Left lung (tissue), 10 donors: ENCODE results near the gene POLR2E. TPM values are rescaled to one million over a fixed set of nuclear protein-coding genes. Genes with fewer than 3 reads are reported as not detected.

Source experiments
- ATAC-seq: fragments of 200-7000 bp; cut with Tn5 transposase; one replicate; pipeline ENCODE4 v1.9.1; 2020; ENCODE audit warnings: moderate library complexity
- DNase-seq, 4 donors: peaks; one replicate each; pipeline ENCODE4 v3.0.0-alpha.2; 2013 to 2020
- H3K27ac ChIP-seq, 2 donors: fragments of 200-600 bp; sonication (generic) in 1 of 2; one replicate each; pipeline versions ENCODE4 v1.5.0 to v1.8.0; 2020 to 2021
- H3K27me3 ChIP-seq, 2 donors: fragments of 200-600 bp; sonication (generic) in 1 of 2; one replicate each; pipeline versions ENCODE4 v1.5.0 to v1.8.0; 2020 to 2021
- H3K36me3 ChIP-seq, 2 donors: fragments of 200-600 bp; sonication (generic) in 1 of 2; one replicate each; pipeline versions ENCODE4 v1.5.0 to v1.8.0; 2020 to 2021
- H3K4me1 ChIP-seq, 2 donors: fragments of 200-600 bp; one replicate each; pipeline ENCODE4 v1.8.0; 2021
- H3K4me3 ChIP-seq, 2 donors: fragments of 200-600 bp; sonication (generic) in 1 of 2; one replicate each; pipeline versions ENCODE4 v1.5.0 to v1.8.0; 2020 to 2021; ENCODE audit warnings: mild to moderate bottlenecking in 1 of 2
- H3K9me3 ChIP-seq, 2 donors: fragments of 200-600 bp; sonication (generic) in 1 of 2; one replicate each; pipeline versions ENCODE4 v1.5.0 to v1.8.0; 2020 to 2021
- CTCF ChIP-seq, 2 donors: fragments of 200-600 bp; sonication (generic) in 1 of 2; IDR thresholded peaks; one replicate each; pipeline versions ENCODE4 v1.5.0 to v1.8.0; 2021; ENCODE audit warnings: antibody characterized with exemption in 2 of 2
- intact Hi-C, 2 donors: fragments of 100-400 bp; cut with DNase I; formaldehyde crosslinking; loops; one replicate each; pipeline versions ENCODE4 v1.11.2 to v1.14.2; 2022
- polyA plus RNA-seq, 6 donors: library from polyadenylated mRNA; unstranded; fragments of 120-200 nt; gene quantifications; one replicate each; pipeline ENCODE4 v1.2.1, GENCODE V29; 2013; ENCODE audit not compliant: insufficient read length in 6 of 6
- total RNA-seq, 2 donors: library from RNA; stranded (reverse); fragmentation: NEBNext Ultra II Directional; extraction: Animal tissue kit (Norgen Biotek cat#: 25700); gene quantifications; one replicate each; pipeline ENCODE4 v1.2.1, GENCODE V29; 2021
- donor health status: DM: no; HTN: yes; CAD: no.
- donor health status: DM: no; HTN: no; CAD: no.

POLR2E gene
- total and polyA plus RNA-seq, 8 donors = 120 to 160 (median 139) TPM

- ATAC-seq (peak; percentile 19), DNase-seq (no peak)
- H3K4me1 ChIP-seq = peaks cover 12 to 68% of the 10 kb centered on the region in 2 donors
- peak overlapping the region; percentile 59 to 82 for H3K27ac ChIP-seq
- intact Hi-C loops = no loop called here
- TF ChIP-seq CTCF (IDR thresholded peaks at IDR 0.05) = no peak
- H3K27me3 ChIP-seq = peaks cover under 1 to 5% of the 10 kb centered on the region in 2 donors
- H3K4me3 ChIP-seq = no peak overlapping the region
- peaks cover 0 to 60% of the 10 kb centered on the region in 2 donors for H3K36me3 ChIP-seq
- H3K9me3 ChIP-seq = no peaks in the 10 kb centered on the region
These were observed 19.2 kb downstream of the POLR2E start for GRCh38 chr19:1076046-1076386.

GRCh38 chr19:1074544-1075283 is 20.5 kb downstream of the POLR2E start:
- Histone ChIP-seq H3K36me3 (peaks cover 0 to 54% of the 10 kb centered on the region in 2 donors), H3K9me3 (no peaks in the 10 kb centered on the region), H3K4me1 (peaks cover 12 to 79% of the 10 kb centered on the region in 2 donors), H3K27ac (peak overlapping the region; percentile 59 to 82), H3K27me3 (peaks cover 6 to 18% of the 10 kb centered on the region in 2 donors), H3K4me3 (peak overlapping the region in 1 of 2 donors; percentile 30)
- ATAC-seq (peak; percentile 75), DNase-seq (peak in 3 of 4 donors; percentile 58 to 97 (median 93))
- intact Hi-C loops = no loop called here
- TF ChIP-seq CTCF (IDR thresholded peaks at IDR 0.05) = no peak

GRCh38 chr19:1073956-1074517 is 21.1 kb downstream of the POLR2E start:
- H3K9me3 ChIP-seq = no peaks in the 10 kb centered on the region
- no peak for ATAC-seq
- H3K4me3 ChIP-seq = peak overlapping the region in 1 of 2 donors; percentile 30
- intact Hi-C loops = no loop called here
- peak overlapping the region; percentile 56 to 82 for H3K27ac ChIP-seq
- H3K36me3 ChIP-seq = peaks cover 0 to 47% of the 10 kb centered on the region in 2 donors
- TF ChIP-seq CTCF (IDR thresholded peaks at IDR 0.05) = no peak
- peak in 1 of 4 donors; percentile 31 for DNase-seq
- peaks cover 6 to 25% of the 10 kb centered on the region in 2 donors for H3K27me3 ChIP-seq
- H3K4me1 ChIP-seq = peaks cover 12 to 86% of the 10 kb centered on the region in 2 donors

- TF ChIP-seq CTCF (IDR thresholded peaks at IDR 0.05) = no peak
- DNase-seq (no peak), ATAC-seq (no peak)
- intact Hi-C loops = no loop called here
- no peaks in the 10 kb centered on the region for H3K9me3 ChIP-seq
- H3K4me3 ChIP-seq = no peak overlapping the region
- peaks cover 12 to 93% of the 10 kb centered on the region in 2 donors for H3K4me1 ChIP-seq
- H3K36me3 ChIP-seq = peaks cover 0 to 46% of the 10 kb centered on the region in 2 donors
- peaks cover 6 to 29% of the 10 kb centered on the region in 2 donors for H3K27me3 ChIP-seq
- peak overlapping the region in 1 of 2 donors; percentile 28 for H3K27ac ChIP-seq
These were observed 21.9 kb downstream of the POLR2E start for GRCh38 chr19:1073063-1073955.
